IPS-18a (cell line): ENCODE results near the gene METTL17.
A peak's percentile ranks its signal among the peaks of the same experiment; 100 is the strongest.
"Not testable (repeated sequence)": the region's sequence is repeated elsewhere in the genome, so short reads cannot be mapped to it uniquely, and the experiment has no call there.

ENCODE experiments used
- H3K27ac ChIP-seq: one replicate; pipeline ENCODE4 v1.5.1; 2013; ENCODE audit warnings: low read length
- H3K27me3 ChIP-seq: one replicate; pipeline ENCODE4 v1.6.1; 2013; ENCODE audit warnings: mild to moderate bottlenecking, low read length; ENCODE audit not compliant: control insufficient read depth, insufficient read depth
- H3K36me3 ChIP-seq: one replicate; pipeline ENCODE4 v1.6.1; 2013; ENCODE audit warnings: low read depth, low read length; ENCODE audit not compliant: control insufficient read depth
- H3K4me1 ChIP-seq: one replicate; pipeline ENCODE4 v1.6.1; 2013; ENCODE audit warnings: low read depth, low read length; ENCODE audit not compliant: control insufficient read depth
- H3K4me3 ChIP-seq: one replicate; pipeline ENCODE4 v1.5.1; 2013; ENCODE audit warnings: low read length
- H3K9ac ChIP-seq: one replicate; pipeline ENCODE4 v1.6.1; 2013; ENCODE audit warnings: mild to moderate bottlenecking, low read length, moderate library complexity
- H3K9me3 ChIP-seq: one replicate; pipeline ENCODE4 v1.6.1; 2013; ENCODE audit warnings: low read depth, low read length; ENCODE audit not compliant: control insufficient read depth

Gene METTL17

DNA sequence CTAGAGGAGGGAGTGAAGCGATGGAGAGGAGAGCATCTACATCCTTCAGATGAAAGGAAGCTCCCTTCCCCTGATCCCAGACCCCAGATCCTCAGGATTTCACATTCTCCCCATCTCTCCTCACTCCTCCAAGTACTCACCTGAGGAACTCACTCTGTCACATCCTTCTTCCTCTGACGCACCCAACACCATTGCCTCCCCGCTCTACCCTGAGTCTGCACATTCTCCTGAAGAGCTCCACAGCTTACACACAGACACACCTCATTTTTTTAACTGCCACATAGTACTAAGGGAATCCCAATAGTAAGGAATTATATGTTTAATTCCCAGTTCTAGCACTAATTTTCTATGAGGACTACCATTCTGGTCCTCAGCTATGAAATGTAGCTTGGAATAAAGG is 16.3 kb upstream of the METTL17 start:
- Histone ChIP-seq H3K9ac (no peak overlapping the region), H3K36me3 (no peaks in the 10 kb centered on the region), H3K27me3 (no peaks in the 10 kb centered on the region), H3K27ac (no peak overlapping the region), H3K4me1 (peaks cover 5% of the 10 kb centered on the region), H3K9me3 (no peaks in the 10 kb centered on the region), H3K4me3 (no peak overlapping the region)

DNA sequence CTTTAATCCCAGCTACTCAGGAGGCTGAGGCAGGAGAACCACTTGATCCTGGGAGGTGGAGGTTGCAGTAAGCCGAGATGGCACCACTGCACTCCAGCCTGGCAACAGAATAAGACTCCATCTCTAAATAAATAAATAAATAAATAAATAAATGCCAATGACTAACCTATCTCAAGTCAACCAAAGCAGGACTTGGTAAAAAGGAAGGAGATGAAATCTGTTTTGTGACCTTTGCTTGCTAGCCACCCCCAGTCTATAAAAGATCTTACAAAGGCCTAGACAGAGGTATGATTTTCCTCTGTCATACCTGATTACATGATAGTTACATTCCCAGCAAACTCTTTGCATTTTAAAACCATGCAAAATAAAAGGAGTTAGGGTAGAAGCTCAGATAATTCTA is 13.5 kb upstream of the METTL17 start:
- peaks cover 5% of the 10 kb centered on the region for H3K4me1 ChIP-seq

DNA sequence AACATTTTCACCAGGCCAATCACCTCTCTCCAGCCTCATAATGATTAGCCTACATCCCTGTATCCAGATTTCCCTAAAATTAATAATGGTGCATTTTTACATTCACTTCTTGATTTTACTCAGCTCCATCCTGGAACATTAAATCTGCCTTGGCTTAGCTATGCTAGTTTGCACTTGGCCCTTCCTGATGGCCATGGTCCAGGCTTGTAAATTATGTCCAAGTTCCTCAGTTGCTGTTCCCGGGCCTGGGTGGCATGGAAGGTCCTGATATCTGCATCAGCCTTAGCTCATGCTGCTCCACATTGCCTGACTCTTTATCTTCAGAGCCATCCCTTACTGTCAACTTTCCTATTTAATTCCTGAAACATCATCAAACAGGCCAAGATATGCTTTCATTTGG is 11.1 kb upstream of the METTL17 start:
- H3K27ac ChIP-seq, result no peak overlapping the region
- no peak overlapping the region for H3K4me3 ChIP-seq
- H3K9ac ChIP-seq, result no peak overlapping the region
- H3K27me3 ChIP-seq, result no peaks in the 10 kb centered on the region
- no peaks in the 10 kb centered on the region for H3K36me3 ChIP-seq
- H3K4me1 ChIP-seq, result no peaks in the 10 kb centered on the region
- H3K9me3 ChIP-seq, result no peaks in the 10 kb centered on the region

More for the DNA sequence above, 13.5 kb upstream of the METTL17 start:
- Histone ChIP-seq H3K27ac (no peak overlapping the region), H3K4me3 (no peak overlapping the region), H3K9ac (no peak overlapping the region), H3K36me3 (no peaks in the 10 kb centered on the region), H3K27me3 (no peaks in the 10 kb centered on the region), H3K9me3 (no peaks in the 10 kb centered on the region)

DNA sequence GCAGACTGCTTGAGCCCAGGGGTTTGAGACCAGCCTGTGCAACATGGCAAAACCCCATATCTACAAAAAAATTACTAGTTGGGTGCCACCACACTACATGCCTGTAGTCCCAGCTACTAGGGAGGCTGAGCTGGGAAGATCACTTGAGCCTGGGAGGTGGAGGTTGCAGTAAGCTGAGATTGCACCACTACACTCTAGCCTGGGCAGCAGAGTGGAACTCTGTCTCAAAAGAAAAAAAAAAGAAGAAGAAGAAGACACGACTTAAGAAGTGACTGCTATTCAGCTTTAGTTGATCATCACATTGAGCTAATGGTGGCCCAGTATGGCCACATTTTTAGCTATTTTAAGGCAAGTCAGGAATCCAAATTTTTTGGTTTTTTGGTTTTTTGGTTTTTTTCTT is 8.9 kb upstream of the METTL17 start:
- Histone ChIP-seq H3K27me3 (no peaks in the 10 kb centered on the region), H3K36me3 (no peaks in the 10 kb centered on the region), H3K4me3 (no peak overlapping the region), H3K4me1 (no peaks in the 10 kb centered on the region), H3K9ac (no peak overlapping the region), H3K27ac (no peak overlapping the region), H3K9me3 (no peaks in the 10 kb centered on the region)

DNA sequence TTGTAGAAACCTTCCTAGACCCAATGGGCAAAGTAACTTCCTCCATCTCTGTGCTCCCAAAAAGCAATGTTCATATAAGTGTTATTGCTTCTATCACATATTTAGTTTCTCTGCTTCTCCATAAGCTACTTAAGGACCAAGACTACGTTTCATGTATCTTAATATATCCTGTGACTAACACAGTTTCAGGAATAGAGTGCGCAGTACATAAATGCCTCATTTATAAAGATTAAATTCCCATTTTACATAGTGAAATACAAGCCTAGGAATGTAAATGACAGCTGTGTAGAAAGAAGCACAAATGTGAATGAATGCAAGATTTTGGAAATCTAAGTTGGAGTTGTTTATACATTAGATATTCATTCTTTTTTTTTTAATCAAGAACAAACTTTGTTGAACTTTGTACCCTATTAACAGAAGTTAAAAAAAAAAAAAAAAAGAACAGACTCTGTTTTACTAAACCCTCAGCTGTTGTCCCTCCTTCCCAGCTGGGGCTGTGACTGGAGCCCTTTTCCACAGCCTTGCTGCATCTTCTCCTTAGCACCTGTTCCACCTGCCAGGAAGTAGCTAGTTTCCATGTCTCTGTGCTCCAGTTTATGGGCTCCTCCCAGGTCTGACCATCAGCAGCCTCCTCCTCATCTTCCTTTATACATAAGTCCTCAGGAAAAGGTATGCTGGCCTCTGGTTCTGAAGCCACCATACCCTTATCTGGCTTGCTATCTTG is 7.0 kb upstream of the METTL17 start:
- no peak overlapping the region for H3K4me3 ChIP-seq

DNA sequence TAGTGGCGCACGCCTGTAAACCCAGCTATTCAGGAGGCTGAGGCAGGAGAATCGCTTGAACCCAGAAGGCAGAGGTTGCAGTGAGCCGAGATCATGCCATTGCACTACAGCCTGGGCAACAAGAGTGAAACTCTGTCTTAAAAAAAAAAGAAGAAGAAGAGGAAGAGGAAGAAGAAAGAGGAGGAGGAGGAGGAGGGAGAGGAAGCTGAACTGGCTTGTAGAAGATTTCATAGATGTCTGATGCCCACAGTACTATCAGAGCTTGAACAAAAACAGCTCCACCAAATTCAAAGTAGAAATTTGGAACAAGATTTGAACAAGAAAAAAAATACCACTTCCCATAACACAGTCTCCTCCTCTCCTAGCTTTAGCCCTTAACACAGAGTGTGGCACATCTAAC is 4.1 kb upstream of the METTL17 start:
- not testable (repeated sequence) for H3K27ac ChIP-seq, H3K9ac ChIP-seq, H3K27me3 ChIP-seq, H3K4me3 ChIP-seq, H3K36me3 ChIP-seq, H3K4me1 ChIP-seq, H3K9me3 ChIP-seq

More for the DNA sequence above, 7.0 kb upstream of the METTL17 start:
- Histone ChIP-seq H3K27ac (no peak overlapping the region), H3K36me3 (no peaks in the 10 kb centered on the region), H3K4me1 (no peaks in the 10 kb centered on the region), H3K9ac (no peak overlapping the region), H3K27me3 (no peaks in the 10 kb centered on the region), H3K9me3 (no peaks in the 10 kb centered on the region)

DNA sequence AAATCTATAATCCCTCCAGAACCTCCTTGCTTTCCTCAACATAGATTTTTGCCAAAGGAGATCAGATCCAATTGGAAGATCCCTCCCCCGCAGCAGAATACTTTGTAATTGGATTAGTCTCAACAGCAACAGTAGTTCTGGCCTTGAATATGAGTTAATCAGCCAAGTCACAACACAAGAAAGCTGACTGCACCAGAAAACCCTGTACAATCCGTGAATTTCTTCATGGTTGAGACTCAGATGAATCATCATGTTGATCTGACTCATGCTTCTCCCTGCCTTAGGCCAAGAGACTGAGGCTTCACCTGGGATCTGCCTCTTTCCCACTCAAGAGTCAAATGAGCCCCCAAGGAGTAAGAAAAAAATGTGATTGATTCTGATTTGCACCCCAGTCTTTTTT is 3.0 kb upstream of the METTL17 start:
- Histone ChIP-seq H3K27me3 (no peaks in the 10 kb centered on the region), H3K4me1 (no peaks in the 10 kb centered on the region), H3K9me3 (no peaks in the 10 kb centered on the region), H3K27ac (no peak overlapping the region), H3K36me3 (peaks cover under 1% of the 10 kb centered on the region), H3K4me3 (no peak overlapping the region), H3K9ac (no peak overlapping the region)

DNA sequence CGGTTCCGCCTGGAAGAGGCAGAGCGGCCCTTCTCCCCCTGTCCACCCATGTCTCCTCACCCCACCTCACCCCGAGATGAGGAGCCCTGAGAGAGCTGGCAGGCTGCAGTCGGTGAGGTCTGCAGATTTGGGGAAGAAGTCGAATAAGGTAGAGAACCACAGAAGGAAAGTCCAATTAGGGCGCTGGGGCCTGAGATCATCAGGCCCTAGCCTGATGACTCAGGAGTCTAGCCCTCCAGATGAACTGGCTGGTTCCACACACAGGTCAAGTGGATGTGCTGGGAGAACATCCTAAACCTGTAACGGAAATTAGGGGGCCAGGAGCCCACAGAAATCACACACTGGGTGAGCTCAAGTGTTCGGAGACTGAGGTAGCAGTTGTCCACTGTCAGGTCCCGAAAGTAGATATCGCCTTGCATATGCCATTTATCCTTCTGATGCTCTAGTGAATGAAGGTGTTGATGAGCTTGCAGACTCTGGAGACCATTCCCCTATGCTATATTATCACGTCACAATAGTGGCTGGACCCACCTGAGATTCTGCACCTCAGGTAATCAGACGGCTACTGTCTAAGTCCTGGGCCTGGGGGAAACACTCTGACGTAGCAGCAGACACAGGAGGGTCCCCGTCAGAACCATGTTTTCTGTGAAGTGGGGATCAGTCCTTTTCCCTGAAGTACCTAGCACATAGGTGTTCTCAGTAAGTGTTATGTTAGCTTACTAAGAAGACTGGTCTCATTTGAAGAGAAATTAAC is 886 bp upstream of the METTL17 start:
- Histone ChIP-seq H3K27me3 (no peaks in the 10 kb centered on the region), H3K9ac (no peak overlapping the region), H3K4me3 (peak overlapping the region; percentile 53), H3K9me3 (no peaks in the 10 kb centered on the region), H3K36me3 (peaks cover 17% of the 10 kb centered on the region), H3K4me1 (no peaks in the 10 kb centered on the region), H3K27ac (no peak overlapping the region)

DNA sequence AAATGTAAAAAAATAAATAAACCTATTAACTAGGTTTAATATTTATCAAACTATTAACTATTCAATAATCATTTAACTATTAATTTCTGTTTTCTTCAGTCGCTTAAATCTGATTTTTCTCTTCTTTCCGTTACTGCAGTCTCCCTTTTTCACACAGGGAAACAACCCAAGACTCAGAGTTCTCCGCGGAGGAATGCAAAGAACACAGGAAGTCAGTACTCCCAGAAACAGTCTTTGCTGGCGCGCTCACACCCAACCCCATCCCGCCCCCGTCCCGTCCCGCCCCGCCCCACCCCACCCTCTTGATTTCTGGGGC is 351 bp upstream of the METTL17 start:
- no peak overlapping the region for H3K27ac ChIP-seq
- H3K4me3 ChIP-seq, result peak overlapping the region; percentile 53
- H3K36me3 ChIP-seq, result peaks cover 22% of the 10 kb centered on the region
- H3K9ac ChIP-seq, result no peak overlapping the region
- H3K4me1 ChIP-seq, result no peaks in the 10 kb centered on the region
- no peaks in the 10 kb centered on the region for H3K27me3 ChIP-seq
- no peaks in the 10 kb centered on the region for H3K9me3 ChIP-seq

DNA sequence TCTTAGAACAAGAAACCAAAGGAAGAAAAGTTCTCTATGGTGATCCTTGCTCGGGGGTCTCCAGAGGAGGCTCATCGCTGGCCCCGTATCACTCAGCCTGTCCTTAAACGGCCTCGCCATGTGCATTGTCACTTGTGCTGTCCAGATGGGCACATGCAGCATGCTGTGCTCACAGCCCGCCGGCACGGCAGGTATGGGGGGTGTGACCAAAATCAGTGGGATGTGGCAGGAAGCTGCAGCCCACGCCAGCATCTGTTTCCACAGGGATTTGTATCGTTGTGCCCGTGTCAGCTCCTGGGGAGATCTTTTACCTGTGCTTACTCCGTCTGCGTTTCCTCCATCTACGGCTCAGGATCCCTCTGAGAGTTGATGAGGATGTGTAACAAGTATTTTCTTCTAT is 6.7 kb downstream of the METTL17 start:
- Histone ChIP-seq H3K9me3 (no peaks in the 10 kb centered on the region), H3K27me3 (no peaks in the 10 kb centered on the region), H3K36me3 (peaks cover 46% of the 10 kb centered on the region), H3K4me3 (no peak overlapping the region), H3K9ac (no peak overlapping the region), H3K27ac (no peak overlapping the region), H3K4me1 (peaks cover 8% of the 10 kb centered on the region)

DNA sequence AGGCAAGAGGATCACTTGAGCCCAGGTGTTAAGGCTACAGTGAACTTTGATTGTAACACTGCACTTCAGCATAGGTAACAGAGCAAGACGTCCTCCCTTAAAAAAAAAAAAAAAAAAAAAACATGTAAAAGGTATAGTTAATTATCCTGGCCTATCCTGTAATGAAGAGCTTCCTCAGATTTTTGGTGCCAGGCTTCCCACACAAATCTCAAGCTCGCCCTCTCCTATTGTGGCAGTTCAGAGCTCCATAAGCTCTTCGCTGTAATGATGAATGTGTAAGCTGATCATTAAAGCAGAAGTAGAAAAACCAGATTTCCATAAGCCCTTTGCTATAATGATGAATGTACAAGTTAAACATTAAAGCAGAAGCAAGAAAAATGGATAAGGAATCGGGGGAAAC is 7.3 kb downstream of the METTL17 start:
- Histone ChIP-seq H3K27ac (no peak overlapping the region), H3K4me1 (peaks cover 8% of the 10 kb centered on the region), H3K4me3 (no peak overlapping the region), H3K27me3 (no peaks in the 10 kb centered on the region), H3K36me3 (peaks cover 43% of the 10 kb centered on the region), H3K9me3 (no peaks in the 10 kb centered on the region), H3K9ac (no peak overlapping the region)

DNA sequence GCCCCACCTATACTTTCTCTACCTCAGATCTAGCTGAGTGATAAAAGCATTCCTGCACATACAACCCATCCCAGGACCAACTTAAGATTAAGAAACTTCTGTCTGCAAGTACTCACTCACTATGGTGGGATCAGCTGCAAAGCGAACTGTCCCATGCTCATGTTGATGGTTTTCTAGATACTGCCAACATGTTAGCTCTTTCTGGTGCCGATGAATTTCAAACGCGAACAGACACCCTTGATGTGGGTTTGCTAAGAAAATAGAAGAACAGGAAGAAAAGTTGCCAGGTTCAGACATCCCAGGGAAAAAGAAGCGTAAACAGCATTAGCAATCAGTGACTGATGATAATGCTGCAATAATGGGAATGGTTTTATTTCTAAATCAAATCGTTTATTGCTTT is 7.8 kb downstream of the METTL17 start:
- no peaks in the 10 kb centered on the region for H3K27me3 ChIP-seq
- H3K4me3 ChIP-seq, result no peak overlapping the region
- no peaks in the 10 kb centered on the region for H3K9me3 ChIP-seq
- H3K36me3 ChIP-seq, result peaks cover 38% of the 10 kb centered on the region
- no peak overlapping the region for H3K9ac ChIP-seq
- peaks cover 8% of the 10 kb centered on the region for H3K4me1 ChIP-seq
- no peak overlapping the region for H3K27ac ChIP-seq
